WI38 (cell line): ENCODE measurements around the gene FAM167B.
A peak's percentile ranks its signal among the peaks of the same experiment; 100 is the strongest.

Experiments used
- H3K4me3 ChIP-seq: 2 replicates; pipeline ENCODE4 v1.5.1; 2011; ENCODE audit warnings: low read depth, mild to moderate bottlenecking, control low read depth, low read length
- TF ChIP-seq, protein P1 (sequence below): IDR thresholded peaks from 2 replicates; pipeline ENCODE4 v1.5.1; 2012; ENCODE audit warnings: low read depth, mild to moderate bottlenecking, control low read depth, low read length

Gene FAM167B

GRCh38 chr1:32201011-32201855 lies 45.8 kb upstream of the FAM167B start:
- peak overlapping the region; percentile 75 for H3K4me3 ChIP-seq
- TF ChIP-seq, protein P1, sequence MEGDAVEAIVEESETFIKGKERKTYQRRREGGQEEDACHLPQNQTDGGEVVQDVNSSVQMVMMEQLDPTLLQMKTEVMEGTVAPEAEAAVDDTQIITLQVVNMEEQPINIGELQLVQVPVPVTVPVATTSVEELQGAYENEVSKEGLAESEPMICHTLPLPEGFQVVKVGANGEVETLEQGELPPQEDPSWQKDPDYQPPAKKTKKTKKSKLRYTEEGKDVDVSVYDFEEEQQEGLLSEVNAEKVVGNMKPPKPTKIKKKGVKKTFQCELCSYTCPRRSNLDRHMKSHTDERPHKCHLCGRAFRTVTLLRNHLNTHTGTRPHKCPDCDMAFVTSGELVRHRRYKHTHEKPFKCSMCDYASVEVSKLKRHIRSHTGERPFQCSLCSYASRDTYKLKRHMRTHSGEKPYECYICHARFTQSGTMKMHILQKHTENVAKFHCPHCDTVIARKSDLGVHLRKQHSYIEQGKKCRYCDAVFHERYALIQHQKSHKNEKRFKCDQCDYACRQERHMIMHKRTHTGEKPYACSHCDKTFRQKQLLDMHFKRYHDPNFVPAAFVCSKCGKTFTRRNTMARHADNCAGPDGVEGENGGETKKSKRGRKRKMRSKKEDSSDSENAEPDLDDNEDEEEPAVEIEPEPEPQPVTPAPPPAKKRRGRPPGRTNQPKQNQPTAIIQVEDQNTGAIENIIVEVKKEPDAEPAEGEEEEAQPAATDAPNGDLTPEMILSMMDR: no peak

- TF ChIP-seq, protein P1: no peak
- peak overlapping the region; percentile 77 for H3K4me3 ChIP-seq
These were observed 42.1 kb upstream of the FAM167B start for GRCh38 chr1:32204943-32205361.

DNA sequence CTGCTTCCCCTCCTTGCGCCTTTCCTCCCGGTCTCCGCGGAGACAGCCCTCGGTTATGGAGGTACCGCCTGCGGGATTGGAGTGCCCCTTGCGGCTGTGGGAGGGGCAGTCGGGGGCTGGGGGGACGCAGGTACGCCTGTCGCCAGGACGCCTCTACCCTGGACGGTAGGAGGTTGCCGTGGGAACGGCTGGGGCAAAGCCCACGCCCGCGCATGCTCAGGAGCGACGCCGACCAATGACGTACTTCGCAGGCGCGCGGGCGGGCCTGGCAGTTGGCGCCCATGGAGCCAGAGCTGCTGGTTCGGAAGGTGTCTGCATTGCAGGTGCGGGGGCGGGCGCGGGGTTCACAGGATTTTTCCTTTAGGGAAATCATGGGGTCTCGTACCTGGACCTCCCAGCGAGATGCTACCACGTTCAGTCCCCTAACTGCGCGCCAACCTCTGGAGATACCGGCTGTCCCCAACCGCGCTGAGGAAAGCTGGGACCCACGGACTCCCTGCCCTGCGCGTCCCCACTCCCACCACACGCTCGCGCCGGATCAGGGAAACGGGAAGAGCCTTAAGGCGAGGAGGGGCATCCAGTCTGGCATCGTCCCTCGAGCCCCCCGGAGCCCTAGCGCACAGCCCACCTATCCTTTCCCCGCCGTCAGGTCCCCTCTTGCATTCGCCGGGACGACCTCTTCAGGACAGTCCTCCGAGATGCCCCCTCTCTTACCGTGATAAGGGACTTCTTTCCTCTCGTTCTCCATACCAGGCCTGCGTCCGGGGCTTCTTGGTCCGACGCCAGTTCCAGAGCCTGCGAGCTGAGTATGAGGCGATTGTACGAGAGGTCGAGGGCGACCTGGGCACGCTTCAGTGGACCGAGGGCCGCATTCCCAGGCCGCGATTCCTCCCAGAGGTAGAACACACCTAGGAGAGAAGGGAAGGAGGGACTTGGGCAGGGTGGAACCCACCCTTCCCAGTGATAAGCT lies 41.3 kb upstream of the FAM167B start, which contains the start of gene IQCC:
TSS of gene IQCC (plus strand) at position 271 of the 970 bp plus-strand sequence. CDS start at position 282, 11 bp downstream.
- TF ChIP-seq, protein P1: no peak

DNA sequence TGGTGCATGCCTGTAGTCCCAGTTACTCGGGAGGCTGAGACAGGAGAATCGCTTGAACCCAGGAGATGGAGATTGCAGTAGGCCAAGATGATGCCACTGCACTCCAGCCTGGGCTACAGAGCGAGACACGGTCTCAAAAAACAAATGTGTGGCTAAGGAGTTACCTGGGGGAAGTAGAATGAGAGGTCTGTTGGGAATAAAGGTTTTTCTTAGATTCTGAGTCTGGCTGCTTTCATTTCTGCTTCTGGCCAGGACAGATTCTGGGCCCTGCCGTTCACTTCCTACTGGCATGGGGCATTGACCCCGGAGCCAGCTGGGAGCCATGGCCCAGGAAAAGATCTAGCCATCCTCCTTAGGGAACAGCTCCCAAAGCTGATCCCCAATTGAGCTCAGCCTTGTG lies 38.6 kb upstream of the FAM167B start:
- H3K4me3 ChIP-seq: no peak overlapping the region

More for the DNA sequence above, 41.3 kb upstream of the FAM167B start, which contains the start of gene IQCC:
- peak within 1 kb of the TSS; percentile 77 for H3K4me3 ChIP-seq

GRCh38 chr1:32208891-32209328 lies 38.1 kb upstream of the FAM167B start, which contains the start of gene DCDC2B:
DCDC2B (plus strand) TSS chr1:32209089; CDS start chr1:32209094, 5 bp downstream.
- TF ChIP-seq, protein P1: no peak
- no peak within 1 kb of the TSS for H3K4me3 ChIP-seq

More for the DNA sequence above, 38.6 kb upstream of the FAM167B start:
- TF ChIP-seq, protein P1: no peak

- no peak overlapping the region for H3K4me3 ChIP-seq
- TF ChIP-seq, protein P1: peak; percentile 90
These were observed 31.2 kb upstream of the FAM167B start for GRCh38 chr1:32215629-32216480.
